ENCODE results near the gene HERC4. TPM values are rescaled to one million over a fixed set of nuclear protein-coding genes. Genes with fewer than 3 reads are reported as not detected.

HERC4 gene
- total RNA-seq, 2 experiments from 2014 or later = 46.0 to 46.8 TPM

DNA sequence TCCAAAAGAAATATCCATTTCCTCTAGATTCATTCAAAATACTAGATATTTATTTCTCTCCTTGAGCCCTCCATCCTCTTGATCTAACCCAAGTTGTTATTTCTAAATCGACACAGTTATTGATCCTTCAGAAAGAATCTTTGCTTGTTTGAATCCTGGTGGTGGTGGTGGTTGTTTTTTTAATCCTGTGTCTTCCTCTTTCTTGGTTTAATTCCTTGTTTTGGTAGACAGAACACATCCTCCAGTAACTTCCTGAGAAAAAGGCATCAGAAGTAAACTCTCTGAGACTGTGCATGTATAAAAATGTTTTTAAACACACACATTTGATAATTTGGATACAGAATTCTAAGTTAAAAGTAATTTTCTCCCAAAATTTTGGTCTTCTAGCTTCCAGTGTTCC, 140.7 kb downstream of the HERC4 start:
- CTCF ChIA-PET = no interaction called here
- intact Hi-C loops (cut with DNase I, micrococcal nuclease) = no loop called here
- H3K9me3 Mint-ChIP-seq = no peaks in the 10 kb centered on the region
- no peak for ATAC-seq (ENCODE audit: poor library complexity)
- no peaks in the 10 kb centered on the region for H3K4me1 Mint-ChIP-seq (ENCODE audit: low read depth)
- no peaks in the 10 kb centered on the region for H3K4me1 ChIP-seq (ENCODE audit: insufficient read depth, low read length)
- peak overlapping the region; percentile 10 for H3K27ac Mint-ChIP-seq
- POLR2A ChIA-PET = no interaction called here
- H3K27me3 Mint-ChIP-seq = no peaks in the 10 kb centered on the region
- TF ChIP-seq, protein P1, sequence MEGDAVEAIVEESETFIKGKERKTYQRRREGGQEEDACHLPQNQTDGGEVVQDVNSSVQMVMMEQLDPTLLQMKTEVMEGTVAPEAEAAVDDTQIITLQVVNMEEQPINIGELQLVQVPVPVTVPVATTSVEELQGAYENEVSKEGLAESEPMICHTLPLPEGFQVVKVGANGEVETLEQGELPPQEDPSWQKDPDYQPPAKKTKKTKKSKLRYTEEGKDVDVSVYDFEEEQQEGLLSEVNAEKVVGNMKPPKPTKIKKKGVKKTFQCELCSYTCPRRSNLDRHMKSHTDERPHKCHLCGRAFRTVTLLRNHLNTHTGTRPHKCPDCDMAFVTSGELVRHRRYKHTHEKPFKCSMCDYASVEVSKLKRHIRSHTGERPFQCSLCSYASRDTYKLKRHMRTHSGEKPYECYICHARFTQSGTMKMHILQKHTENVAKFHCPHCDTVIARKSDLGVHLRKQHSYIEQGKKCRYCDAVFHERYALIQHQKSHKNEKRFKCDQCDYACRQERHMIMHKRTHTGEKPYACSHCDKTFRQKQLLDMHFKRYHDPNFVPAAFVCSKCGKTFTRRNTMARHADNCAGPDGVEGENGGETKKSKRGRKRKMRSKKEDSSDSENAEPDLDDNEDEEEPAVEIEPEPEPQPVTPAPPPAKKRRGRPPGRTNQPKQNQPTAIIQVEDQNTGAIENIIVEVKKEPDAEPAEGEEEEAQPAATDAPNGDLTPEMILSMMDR (IDR thresholded peaks at IDR 0.05) = no peak
- H3K4me3 Mint-ChIP-seq = no peak overlapping the region
- H3K4me3 ChIP-seq (ENCODE audit: low read length) = no peak overlapping the region
- H3K27ac ChIP-seq (ENCODE audit: low read depth in 1 of 2, low read length in 2 of 2) = no peak overlapping the region
- no peaks in the 10 kb centered on the region for H3K9me3 ChIP-seq (ENCODE audit: control insufficient read depth in 1 of 2, insufficient read depth in 1 of 2, low read length in 2 of 2)
- no peak for DNase-seq
- H3K36me3 Mint-ChIP-seq (ENCODE audit: low read depth) = peaks cover 70% of the 10 kb centered on the region
- no peaks in the 10 kb centered on the region for H3K27me3 ChIP-seq (ENCODE audit: control insufficient read depth in 1 of 2, insufficient read depth in 2 of 2, low read length in 2 of 2)
- peaks cover 50% of the 10 kb centered on the region for H3K36me3 ChIP-seq (ENCODE audit: insufficient read depth, low read length)

DNA sequence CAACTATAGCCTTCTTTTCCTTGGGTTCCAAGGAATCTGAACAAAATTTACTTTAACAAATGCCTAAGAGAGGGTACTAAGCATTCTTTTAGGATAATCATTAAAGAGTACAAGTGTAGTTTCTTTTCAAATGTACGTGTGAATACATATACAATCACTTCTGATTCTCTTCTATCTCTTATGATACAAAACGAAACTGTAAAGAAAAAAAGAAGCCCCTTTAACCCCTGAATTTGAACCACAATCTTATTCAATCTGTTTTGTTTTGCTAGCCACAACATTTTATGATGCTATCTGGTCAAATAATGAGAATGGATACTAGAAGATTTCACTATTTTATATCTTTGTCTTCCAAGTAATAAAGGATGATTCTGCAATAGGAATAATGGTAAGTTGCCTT, 141.9 kb downstream of the HERC4 start:
- ATAC-seq (ENCODE audit: poor library complexity) = no peak
- Histone ChIP-seq H3K27me3 (ENCODE audit: control insufficient read depth in 1 of 2, insufficient read depth in 2 of 2, low read length in 2 of 2) (no peaks in the 10 kb centered on the region), H3K4me1 (ENCODE audit: insufficient read depth, low read length) (no peaks in the 10 kb centered on the region), H3K27ac (ENCODE audit: low read depth in 1 of 2, low read length in 2 of 2) (no peak overlapping the region), H3K36me3 (ENCODE audit: insufficient read depth, low read length) (peaks cover 45% of the 10 kb centered on the region), H3K9me3 (ENCODE audit: control insufficient read depth in 1 of 2, insufficient read depth in 1 of 2, low read length in 2 of 2) (no peaks in the 10 kb centered on the region), H3K4me3 (ENCODE audit: low read length) (no peak overlapping the region)
- TF ChIP-seq, protein P1 (IDR thresholded peaks at IDR 0.05) = no peak
- peaks cover 70% of the 10 kb centered on the region for H3K36me3 Mint-ChIP-seq (ENCODE audit: low read depth)
- no peak for DNase-seq
- no peaks in the 10 kb centered on the region for H3K9me3 Mint-ChIP-seq
- H3K27ac Mint-ChIP-seq = peak overlapping the region; percentile 10
- H3K4me1 Mint-ChIP-seq (ENCODE audit: low read depth) = no peaks in the 10 kb centered on the region
- H3K27me3 Mint-ChIP-seq = no peaks in the 10 kb centered on the region
- intact Hi-C loops (cut with DNase I, micrococcal nuclease) = no loop called here
- no peak overlapping the region for H3K4me3 Mint-ChIP-seq
- ChIA-PET CTCF (no interaction called here), POLR2A (no interaction called here)

DNA sequence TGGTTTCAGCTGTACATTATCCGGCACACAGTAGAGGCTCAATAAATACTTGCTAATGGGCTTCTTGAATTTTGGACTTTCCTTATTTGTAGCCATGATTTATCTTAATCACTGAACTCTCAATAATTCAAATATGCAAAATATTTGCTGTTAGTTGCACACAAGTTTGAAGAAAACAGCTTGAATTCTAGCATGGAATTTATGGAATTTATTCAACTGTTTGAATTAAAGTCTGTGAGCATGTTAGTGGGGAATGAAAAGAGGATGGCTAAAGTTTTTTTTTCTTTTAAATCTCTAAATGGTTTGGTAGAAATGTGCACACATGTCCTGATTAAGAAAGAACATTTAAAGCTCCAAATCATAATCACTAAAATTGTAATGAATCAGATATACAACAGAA, 148.1 kb downstream of the HERC4 start:
- no peaks in the 10 kb centered on the region for H3K9me3 Mint-ChIP-seq
- H3K27ac Mint-ChIP-seq = no peak overlapping the region
- H3K4me3 Mint-ChIP-seq = no peak overlapping the region
- Histone ChIP-seq H3K9me3 (ENCODE audit: control insufficient read depth in 1 of 2, insufficient read depth in 1 of 2, low read length in 2 of 2) (no peaks in the 10 kb centered on the region), H3K27me3 (ENCODE audit: control insufficient read depth in 1 of 2, insufficient read depth in 2 of 2, low read length in 2 of 2) (no peaks in the 10 kb centered on the region), H3K4me1 (ENCODE audit: insufficient read depth, low read length) (no peaks in the 10 kb centered on the region), H3K4me3 (ENCODE audit: low read length) (no peak overlapping the region), H3K27ac (ENCODE audit: low read depth in 1 of 2, low read length in 2 of 2) (no peak overlapping the region), H3K36me3 (ENCODE audit: insufficient read depth, low read length) (peaks cover 50% of the 10 kb centered on the region)
- POLR2A ChIA-PET = no interaction called here
- H3K4me1 Mint-ChIP-seq (ENCODE audit: low read depth) = no peaks in the 10 kb centered on the region
- intact Hi-C loops (cut with DNase I, micrococcal nuclease) = no loop called here
- H3K36me3 Mint-ChIP-seq (ENCODE audit: low read depth) = peaks cover 69% of the 10 kb centered on the region
- no peaks in the 10 kb centered on the region for H3K27me3 Mint-ChIP-seq
- no peak for ATAC-seq (ENCODE audit: poor library complexity)
- CTCF ChIA-PET = interaction anchor here (0.6 kb wide), 1 partner anchor 13 kb away, joined by 4 read pairs; no protein-coding TSS in a partner anchor
- TF ChIP-seq, protein P1 (IDR thresholded peaks at IDR 0.05) = no peak
- DNase-seq = no peak

Measured in CD4-positive, alpha-beta T cell (primary cell).